KBM-7 (cell line): Measurements from ENCODE around the gene PLEKHA4.
"Not testable (repeated sequence)": the region's sequence is repeated elsewhere in the genome, so short reads cannot be mapped to it uniquely, and the experiment has no call there.

ENCODE experiments used
- DNase-seq: peaks from one replicate; pipeline ENCODE4 v3.0.0-alpha.2; 2015
- in situ Hi-C: fragments of 300-500 bp; cut with MboI; formaldehyde crosslinking; loops from 2 replicates; pipeline ENCODE4 v1.14.3; 2020; ENCODE audit warnings: low sequenced_read_pairs, low pct_unique_long_range_greater_than_20kb, mixed read lengths

Gene PLEKHA4

GRCh38 chr19:48806818-48807589, 61.4 kb downstream of the PLEKHA4 start:
- in situ Hi-C loops, result no loop called here
- DNase-seq, result no peak

GRCh38 chr19:48806518-48806817, 61.9 kb downstream of the PLEKHA4 start:
- in situ Hi-C loops, result no loop called here
- DNase-seq, result peak; percentile 42

DNA sequence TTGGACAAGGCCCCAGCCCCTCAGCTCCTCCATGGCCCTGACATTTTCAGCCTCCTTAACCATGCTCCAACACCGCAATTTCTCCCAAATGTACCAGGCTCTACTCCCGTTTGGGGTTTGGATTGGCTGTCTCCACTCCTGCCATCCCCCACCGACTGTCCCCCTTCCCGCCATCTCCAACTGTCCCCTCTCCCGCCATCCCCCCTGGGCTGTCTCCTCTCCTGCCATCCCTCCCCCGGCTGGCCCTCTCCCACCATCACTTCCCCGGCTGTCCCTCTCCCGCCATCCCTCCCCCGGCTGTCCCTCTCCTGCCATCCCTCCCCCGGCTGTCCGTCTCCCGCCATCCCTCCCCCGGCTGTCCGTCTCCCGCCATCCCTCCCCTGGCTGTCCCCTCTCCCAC, 63.0 kb downstream of the PLEKHA4 start:
- in situ Hi-C loops, result no loop called here
- no peak for DNase-seq

- in situ Hi-C loops, result no loop called here
- DNase-seq, result no peak
Observed at GRCh38 chr19:48804496-48804895, 63.9 kb downstream of the PLEKHA4 start.

- in situ Hi-C loops, result no loop called here
- no peak for DNase-seq
Observed at GRCh38 chr19:48802623-48803022, 65.8 kb downstream of the PLEKHA4 start.

DNA sequence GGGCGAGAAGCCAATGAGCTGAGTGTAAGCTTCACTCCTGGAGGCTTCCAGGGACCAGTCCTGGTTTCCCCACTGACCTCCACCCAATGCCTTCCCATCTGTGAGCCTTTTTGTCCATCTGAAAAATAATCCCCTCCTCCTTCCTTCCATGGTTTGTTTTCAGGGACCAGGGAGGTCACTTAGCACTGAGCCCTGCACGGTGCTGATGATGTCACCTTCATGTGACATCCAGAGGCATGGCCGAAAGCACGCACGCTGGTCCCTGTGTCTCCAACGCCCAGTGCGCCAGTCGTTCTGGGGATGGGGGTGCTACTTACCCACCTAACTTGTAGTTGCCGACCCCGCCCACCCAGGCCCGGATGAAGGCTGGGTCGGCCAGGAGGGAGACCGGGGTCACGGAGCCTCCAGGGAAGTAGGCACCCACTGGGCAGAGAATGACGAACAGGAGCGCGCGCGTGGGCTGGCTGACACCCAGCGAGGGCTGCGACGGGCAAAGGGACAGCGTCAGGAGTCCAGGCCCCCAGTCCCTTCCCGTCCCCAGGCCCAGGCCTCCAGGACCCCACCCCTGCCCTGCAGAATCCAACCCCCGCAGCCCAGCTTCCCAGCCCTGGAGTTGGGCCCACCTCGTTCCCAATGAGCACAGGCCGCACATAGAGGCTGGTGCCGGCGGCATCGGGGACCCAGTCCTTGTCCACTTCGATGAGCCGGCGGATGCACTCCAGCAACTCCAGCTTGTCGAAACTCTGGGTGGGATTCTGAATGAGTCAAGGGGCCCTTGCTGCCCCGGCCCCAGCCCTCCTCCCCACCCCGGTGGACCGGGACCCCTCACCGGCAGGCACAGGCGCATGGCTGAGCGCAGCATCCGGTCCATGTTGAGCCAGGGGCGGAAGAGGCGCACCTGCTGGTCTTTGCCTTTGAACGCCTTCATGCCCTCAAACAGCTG, 68.8 kb downstream of the PLEKHA4 start:
- DNase-seq, result no peak
- in situ Hi-C loops, result no loop called here

DNA sequence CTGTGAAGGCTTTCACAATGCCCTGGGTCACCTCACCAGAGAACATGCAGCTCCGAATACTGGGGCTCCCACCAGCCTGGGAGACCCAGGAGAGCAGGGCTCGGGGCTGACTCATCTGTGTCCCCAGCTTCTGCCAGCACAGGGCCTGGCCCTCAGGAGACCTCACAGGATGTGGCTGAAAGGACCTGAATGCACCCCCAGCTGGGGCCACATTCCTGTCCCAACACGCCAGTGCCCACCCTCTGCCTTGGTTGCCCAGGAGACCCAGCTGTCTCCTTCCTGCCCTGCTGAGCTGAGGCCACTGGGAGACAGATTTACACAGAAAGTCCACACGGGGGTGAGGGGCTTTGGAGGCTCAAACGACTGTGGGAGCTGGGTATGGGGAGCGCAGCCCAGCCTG, 69.5 kb downstream of the PLEKHA4 start:
- DNase-seq, result no peak
- in situ Hi-C loops, result no loop called here

DNA sequence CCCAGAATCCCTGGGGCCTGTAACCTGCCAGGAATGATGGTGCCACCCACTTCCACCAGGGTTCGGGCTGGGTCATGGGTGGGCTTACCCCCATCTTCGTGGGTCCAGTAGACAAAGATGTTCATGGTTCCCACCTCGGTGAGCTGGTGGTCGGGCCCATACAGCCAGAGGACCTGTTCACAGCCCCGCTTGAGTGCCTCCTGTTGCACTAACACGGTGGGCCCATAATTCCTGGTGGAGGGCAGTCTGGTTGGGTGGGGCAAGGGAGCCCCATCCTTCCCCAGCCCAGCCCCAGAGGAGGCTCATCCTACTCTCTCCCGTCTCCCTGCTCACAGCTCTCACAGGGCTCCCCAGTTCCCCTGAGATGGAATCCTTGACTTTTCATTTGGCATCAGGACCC, 71.3 kb downstream of the PLEKHA4 start:
- in situ Hi-C loops, result no loop called here
- no peak for DNase-seq

GRCh38 chr19:48796298-48797083, 71.9 kb downstream of the PLEKHA4 start:
- in situ Hi-C loops, result no loop called here
- DNase-seq, result no peak

GRCh38 chr19:48795685-48796070, 72.7 kb downstream of the PLEKHA4 start:
- in situ Hi-C loops, result no loop called here
- DNase-seq, result no peak

- DNase-seq, result no peak
- in situ Hi-C loops, result no loop called here
Observed at GRCh38 chr19:48795055-48795684, 73.2 kb downstream of the PLEKHA4 start.

- DNase-seq, result no peak
- in situ Hi-C loops, result no loop called here
Observed at GRCh38 chr19:48794291-48794690, 74.1 kb downstream of the PLEKHA4 start.

GRCh38 chr19:48793271-48793670, 75.1 kb downstream of the PLEKHA4 start:
- in situ Hi-C loops, result no loop called here

DNA sequence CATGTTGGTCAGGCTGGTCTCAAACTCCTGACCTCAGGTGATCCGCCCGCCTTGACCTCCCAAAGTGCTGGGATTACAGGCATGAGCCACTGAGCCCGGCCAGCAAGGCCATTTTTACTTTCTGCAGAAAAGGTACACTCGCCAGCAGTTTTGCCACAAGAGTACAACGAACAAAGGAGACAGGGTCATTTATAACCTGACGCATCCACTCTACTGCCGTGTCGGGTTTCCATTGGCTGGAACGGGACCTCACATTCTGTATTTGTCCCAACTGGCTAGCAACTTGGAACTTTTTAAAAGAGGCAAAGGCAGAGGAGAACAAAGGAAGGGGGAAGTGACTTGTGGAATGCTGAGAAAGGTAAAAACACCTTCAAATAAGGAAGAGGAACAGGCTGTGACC, 81.1 kb downstream of the PLEKHA4 start:
- in situ Hi-C loops, DNase-seq: not testable (repeated sequence)

More at GRCh38 chr19:48793271-48793670, 75.1 kb downstream of the PLEKHA4 start:
- DNase-seq, result no peak
